Esophagus squamous epithelium (tissue), 4 donors: Measurements from ENCODE around the gene NCKAP5.

ENCODE experiments used
- POLR2A ChIP-seq, 4 donors: fragments of 450-650 bp; IDR thresholded peaks; one replicate each; pipeline ENCODE4 v1.6.1; 2017; ENCODE audit warnings: antibody characterized with exemption in 4 of 4, mild to moderate bottlenecking in 4 of 4, moderate library complexity in 3 of 4
- TF ChIP-seq, protein P1 (sequence below), 6 experiments: fragments of 450-650 bp in 4 of 6; fragments of 200-600 bp in 2 of 6; sonication (generic) in 2 of 6; IDR thresholded peaks; one replicate each; pipeline ENCODE4 v1.5.1; 2016 to 2019; ENCODE audit warnings: antibody characterized with exemption in 6 of 6, mild to moderate bottlenecking in 4 of 6, moderate library complexity in 4 of 6

DNA sequence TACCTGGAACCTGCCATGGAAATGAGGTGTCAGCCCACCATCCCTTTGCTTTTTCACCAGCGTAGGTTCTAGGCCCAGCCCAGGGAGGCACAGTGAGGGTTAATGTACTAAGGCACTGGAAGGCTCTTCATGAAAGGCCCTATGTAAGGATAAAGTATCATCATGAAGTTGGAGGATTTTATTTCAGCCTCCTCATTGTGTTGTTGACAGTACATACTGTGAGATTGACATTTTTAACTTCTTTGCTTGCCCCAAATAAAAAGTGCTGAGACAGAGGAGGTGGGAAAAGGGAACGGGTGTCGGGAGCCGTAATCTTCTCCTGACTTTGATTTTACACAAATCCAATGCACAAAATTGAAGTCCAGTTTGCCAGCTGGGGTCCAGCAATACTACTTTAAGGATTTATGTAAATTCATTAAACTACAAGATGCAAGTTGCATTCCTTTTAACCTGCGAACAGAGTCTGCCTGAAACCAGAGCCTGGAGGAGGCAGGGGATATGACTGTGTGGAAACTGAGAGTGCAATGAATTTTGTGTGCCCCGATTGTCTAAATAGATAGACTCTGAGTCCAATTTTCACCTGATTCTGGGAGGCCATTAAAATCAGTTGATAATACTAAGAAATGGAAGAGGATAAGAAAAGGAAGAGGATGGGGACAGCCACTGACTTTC is 5.4 kb upstream of the NCKAP5 start:
- TF ChIP-seq, protein P1, sequence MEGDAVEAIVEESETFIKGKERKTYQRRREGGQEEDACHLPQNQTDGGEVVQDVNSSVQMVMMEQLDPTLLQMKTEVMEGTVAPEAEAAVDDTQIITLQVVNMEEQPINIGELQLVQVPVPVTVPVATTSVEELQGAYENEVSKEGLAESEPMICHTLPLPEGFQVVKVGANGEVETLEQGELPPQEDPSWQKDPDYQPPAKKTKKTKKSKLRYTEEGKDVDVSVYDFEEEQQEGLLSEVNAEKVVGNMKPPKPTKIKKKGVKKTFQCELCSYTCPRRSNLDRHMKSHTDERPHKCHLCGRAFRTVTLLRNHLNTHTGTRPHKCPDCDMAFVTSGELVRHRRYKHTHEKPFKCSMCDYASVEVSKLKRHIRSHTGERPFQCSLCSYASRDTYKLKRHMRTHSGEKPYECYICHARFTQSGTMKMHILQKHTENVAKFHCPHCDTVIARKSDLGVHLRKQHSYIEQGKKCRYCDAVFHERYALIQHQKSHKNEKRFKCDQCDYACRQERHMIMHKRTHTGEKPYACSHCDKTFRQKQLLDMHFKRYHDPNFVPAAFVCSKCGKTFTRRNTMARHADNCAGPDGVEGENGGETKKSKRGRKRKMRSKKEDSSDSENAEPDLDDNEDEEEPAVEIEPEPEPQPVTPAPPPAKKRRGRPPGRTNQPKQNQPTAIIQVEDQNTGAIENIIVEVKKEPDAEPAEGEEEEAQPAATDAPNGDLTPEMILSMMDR (IDR thresholded peaks at IDR 0.05) = no peak
- TF ChIP-seq POLR2A (IDR thresholded peaks at IDR 0.05) = no peak
